Measurements from ENCODE around the gene MDM4.
"Not testable (repeated sequence)": the region's sequence is repeated elsewhere in the genome, so short reads cannot be mapped to it uniquely, and the experiment has no call there.

Gene MDM4

GRCh38 chr1:204516180-204516879 is at the start of gene MDM4:
Gene MDM4, plus strand, starts transcription at chr1:204516406. Its CDS starts 9,113 bp downstream, at chr1:204525519.
- DNase-seq: peak; percentile 98

GRCh38 chr1:204466416-204467405 is 49.5 kb upstream of the MDM4 start:
- no peak for DNase-seq

- DNase-seq: no peak
These were observed 48.0 kb upstream of the MDM4 start for GRCh38 chr1:204468206-204468605.

- no peak for DNase-seq
These were observed 47.4 kb upstream of the MDM4 start for GRCh38 chr1:204468766-204469302.

GRCh38 chr1:204469304-204469703 is 46.9 kb upstream of the MDM4 start:
- no peak for DNase-seq

GRCh38 chr1:204471687-204472086 is 44.5 kb upstream of the MDM4 start:
- DNase-seq: no peak

GRCh38 chr1:204472660-204473059 is 43.5 kb upstream of the MDM4 start:
- no peak for DNase-seq

- no peak for DNase-seq
These were observed 42.7 kb upstream of the MDM4 start for GRCh38 chr1:204473400-204473965.

GRCh38 chr1:204475656-204476432 is 40.4 kb upstream of the MDM4 start:
- DNase-seq: peak; percentile 34

GRCh38 chr1:204476563-204476962 is 39.6 kb upstream of the MDM4 start:
- no peak for DNase-seq

- no peak for DNase-seq
These were observed 39.0 kb upstream of the MDM4 start for GRCh38 chr1:204477036-204477740.

- peak; percentile 61 for DNase-seq
These were observed 37.9 kb upstream of the MDM4 start for GRCh38 chr1:204478172-204478899.

GRCh38 chr1:204478921-204479320 is 37.3 kb upstream of the MDM4 start:
- no peak for DNase-seq

- DNase-seq: peak; percentile 58
These were observed 36.6 kb upstream of the MDM4 start for GRCh38 chr1:204479387-204480136.

- peak; percentile 68 for DNase-seq
These were observed 35.7 kb upstream of the MDM4 start for GRCh38 chr1:204480515-204480914.

GRCh38 chr1:204483791-204484190 is 32.4 kb upstream of the MDM4 start:
- no peak for DNase-seq

- not testable (repeated sequence) for DNase-seq
These were observed 29.5 kb upstream of the MDM4 start for GRCh38 chr1:204486513-204487255.

- no peak for DNase-seq
These were observed 29.0 kb upstream of the MDM4 start for GRCh38 chr1:204487256-204487615.

- no peak for DNase-seq
These were observed 24.6 kb upstream of the MDM4 start for GRCh38 chr1:204491655-204492054.
